ENCODE measurements around the gene NFKB2.

Gene NFKB2

DNA sequence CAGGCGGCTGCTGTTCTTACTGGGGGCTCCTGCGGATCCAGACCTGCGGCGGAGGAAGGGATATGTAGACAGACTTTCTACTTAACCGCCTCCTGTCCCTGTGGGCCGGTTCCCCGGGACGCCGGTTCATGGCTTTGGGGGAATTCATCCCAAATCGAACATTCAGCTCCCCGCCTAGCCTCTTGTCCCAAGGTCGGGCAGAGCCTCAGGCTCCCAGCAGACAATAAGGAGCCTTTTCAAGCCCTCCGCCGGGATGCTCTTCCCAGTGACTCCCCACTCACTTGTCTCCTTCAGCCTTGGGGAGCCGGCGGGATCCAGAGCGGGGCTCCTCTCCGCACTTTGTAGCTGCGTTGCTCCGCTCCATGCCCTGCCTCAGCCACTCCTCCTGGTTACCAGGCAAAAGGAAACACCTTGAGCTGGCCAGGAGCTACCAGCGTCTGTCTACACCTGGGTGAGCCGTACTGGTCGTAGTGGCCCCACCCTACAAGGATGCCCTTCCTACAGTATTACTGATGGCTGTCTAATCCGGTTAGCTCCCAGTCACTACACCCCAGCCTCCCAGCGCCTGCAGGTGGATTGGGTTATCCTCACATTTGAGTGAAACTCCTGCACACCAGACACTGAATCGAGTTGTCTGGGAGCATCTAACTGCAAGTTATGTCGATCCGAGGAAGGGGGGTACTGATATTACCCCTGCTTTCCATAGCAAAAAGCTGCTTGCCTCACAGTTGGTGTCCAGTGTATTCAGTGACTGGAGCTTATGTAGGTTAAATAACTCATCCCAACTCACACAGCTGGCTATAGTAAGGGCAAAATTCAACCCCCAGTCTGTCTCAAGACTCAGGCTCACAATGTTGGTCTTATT, 55.8 kb downstream of the NFKB2 start, which contains the start of gene C10orf95:
Gene C10orf95 (minus strand): TSS at position 439 of the 865 bp plus-strand sequence. CDS start 450 bp downstream, outside the sequence.
- no peak for DNase-seq (ENCODE audit: low read depth)

Data from T follicular helper cell (primary cell).